Measurements from ENCODE around the gene ST6GALNAC1.

Gene ST6GALNAC1

DNA sequence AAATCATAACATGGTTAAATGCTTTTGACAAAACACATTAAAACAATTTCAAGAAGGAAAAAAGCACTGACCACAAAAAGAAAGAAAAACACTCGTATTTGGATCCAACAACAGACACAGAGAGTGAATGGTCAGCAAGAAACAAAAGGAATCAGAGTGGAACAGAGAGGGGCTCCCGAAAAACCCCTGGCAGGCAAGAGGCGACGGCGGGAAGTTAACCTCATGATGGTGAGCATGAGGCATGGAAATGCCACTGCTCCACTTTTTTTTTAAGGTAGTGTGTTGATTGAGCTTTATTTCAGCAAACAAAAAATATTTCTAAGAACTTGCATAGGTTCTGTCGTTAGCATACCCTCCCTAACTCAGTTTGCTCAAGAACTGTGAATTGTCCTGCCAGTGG lies 32.1 kb upstream of the ST6GALNAC1 start:
- no peak for DNase-seq

DNA sequence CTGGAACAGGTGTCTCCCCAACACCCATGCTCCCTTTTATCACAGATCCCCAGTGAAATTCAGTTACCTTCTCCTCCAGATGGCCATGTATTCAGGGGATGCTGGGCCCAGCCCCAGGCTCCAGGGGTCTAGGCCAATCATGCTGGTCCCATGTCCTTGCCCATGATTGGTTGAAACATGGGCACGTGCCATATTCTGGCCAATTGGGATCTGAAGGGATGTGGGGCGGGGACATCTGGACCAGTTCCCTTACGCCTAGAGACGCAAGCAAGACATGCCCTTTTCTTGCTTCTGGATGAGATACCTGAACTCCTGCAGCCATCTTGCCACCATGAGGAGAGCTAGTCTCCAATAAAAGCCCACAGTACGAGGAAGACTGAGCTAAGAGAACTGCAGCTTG lies 31.0 kb upstream of the ST6GALNAC1 start:
- DNase-seq, result no peak

DNA sequence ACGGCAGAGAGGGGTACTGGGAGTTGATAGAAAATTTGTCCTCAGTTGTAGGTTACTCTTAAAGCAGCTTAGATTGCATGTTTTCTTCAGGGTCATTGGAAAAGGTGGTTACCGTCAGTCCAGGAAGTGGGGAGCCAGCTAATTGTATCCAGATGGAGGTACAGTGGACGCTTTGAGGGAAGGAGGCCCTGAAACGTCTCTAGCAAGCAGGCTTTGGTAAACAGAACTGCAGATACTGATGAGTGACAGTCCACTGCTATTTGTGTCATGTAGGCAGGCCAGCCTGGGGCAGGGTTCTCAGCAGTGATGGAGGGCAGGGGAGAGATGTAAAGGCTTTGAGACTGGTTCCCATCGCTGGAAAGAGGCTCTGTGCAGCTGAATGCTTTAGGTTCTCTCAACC lies 30.2 kb upstream of the ST6GALNAC1 start:
- DNase-seq, result no peak

DNA sequence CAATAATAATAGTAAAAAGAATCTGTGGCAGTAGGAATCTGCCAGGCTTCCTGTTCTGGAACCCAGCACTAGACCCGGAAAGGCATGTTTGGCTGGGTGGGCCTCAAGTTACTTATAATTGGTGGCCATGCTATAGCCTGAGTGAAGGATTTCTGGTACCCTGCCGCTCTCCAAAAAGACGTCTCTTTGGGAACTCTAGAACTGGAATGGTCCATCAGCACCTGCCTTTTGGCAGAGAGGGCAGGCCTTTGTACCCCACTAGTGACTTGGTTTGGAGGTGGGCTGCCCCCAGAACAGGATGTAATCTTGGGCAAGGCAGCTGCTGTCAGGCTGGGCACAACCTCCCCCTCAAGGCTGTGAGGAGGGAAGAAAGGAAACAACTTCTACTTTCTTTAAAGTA lies 29.3 kb upstream of the ST6GALNAC1 start:
- no peak for DNase-seq

DNA sequence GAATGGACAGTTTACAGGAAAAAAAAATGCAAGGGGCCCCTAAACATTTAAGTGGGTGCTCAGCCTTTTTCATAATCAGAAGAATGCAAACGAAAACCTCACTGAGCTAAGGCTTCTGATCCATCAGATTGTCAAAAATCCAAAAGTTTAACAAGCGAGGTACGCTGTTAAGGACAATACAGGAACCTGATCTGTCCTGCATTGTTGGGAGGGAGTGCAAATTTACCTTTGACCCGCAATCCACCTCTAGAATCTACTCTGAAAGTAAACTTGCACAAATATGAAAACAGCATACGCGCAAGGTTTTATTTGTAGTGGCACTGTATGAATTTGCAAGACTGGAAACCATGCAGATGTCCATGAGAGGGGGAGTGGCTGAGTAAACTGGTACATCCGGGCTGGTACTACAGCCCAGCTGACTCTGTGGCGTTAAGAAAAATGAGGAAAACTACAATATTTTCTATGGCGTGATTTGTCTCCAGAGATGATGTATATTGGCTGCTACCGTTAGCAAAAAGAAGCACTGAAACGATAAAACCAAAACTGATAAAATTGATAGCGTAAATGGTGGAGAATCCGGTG lies 28.8 kb upstream of the ST6GALNAC1 start:
- DNase-seq, result peak in 1 of 6 experiments; percentile 53

DNA sequence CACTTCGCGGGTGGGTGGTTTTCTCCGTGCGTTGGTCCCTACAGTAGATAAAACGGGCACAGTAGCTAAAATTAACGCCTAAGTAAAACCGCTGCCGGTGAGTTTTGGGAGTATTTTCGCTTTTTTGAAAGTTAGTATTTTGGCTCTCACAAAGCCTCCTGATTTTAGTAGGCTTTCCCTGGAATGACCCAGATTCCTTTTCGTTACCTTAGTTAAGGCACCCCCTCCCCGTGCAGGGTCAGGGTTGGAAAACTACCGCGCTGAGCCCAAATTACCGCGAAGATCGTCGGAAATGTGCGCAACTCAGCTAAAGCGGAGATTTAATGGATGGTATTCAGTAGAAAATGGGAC lies 28.3 kb upstream of the ST6GALNAC1 start:
- no peak for DNase-seq

DNA sequence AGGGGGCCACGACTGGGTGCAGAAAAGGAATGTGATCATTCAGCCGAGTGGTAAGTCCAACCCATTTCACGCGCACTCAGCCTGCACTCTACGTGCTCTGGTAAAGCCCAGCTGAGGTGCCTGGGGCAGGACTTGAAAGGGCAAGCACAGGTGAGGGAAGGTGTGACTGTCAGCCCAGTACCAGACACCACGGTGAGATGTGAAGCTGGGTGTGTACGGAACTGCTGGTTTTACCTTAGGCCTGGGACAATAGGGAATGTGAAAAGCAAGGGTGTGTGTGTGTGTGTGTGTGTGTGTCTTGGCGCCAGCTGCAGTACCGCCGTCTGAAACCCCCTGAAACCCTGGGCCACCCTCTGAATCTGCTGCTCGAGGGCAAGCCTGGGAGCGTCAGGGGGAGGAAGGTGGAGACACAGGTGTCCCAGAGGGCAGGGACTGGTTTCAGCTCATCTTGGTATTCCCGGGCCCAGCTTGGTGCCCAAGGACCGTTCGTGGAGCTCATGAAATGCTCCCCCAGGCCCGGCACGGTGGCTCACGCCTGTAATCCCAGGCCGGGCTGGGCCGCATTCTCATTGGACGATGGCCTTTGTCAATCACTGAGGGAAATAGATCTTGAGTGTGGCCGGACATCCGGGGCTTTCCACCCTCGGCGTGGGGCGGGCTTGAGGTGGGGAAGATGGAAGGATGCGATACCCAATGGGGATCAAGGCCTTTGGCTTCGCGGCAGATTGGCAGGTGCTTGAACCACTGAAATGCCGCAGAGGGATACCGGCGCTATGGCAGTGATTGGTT lies 27.8 kb upstream of the ST6GALNAC1 start:
- DNase-seq, result peak; percentile 93 to 99 (median 97)

DNA sequence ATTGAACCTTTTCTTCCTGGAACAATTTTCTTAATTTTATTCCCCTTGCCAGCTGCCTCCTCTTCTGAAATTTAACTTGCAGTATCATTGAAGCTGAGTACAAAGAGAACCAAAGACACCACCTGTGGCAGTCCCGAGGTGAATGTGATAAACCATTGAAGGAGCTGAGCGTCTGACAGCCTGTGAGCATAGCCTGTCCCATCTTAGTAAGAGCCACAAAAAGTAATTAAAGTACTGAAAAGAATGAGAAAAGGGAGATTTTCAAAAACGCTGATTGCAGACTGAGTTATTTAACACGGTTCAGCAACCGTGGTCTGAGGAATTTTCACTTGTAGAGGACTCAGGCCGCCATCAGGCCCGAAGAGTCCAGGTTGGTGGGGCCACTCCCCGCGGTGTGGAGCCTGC lies 27.2 kb upstream of the ST6GALNAC1 start:
- peak in 1 of 6 experiments; percentile 6 for DNase-seq

DNA sequence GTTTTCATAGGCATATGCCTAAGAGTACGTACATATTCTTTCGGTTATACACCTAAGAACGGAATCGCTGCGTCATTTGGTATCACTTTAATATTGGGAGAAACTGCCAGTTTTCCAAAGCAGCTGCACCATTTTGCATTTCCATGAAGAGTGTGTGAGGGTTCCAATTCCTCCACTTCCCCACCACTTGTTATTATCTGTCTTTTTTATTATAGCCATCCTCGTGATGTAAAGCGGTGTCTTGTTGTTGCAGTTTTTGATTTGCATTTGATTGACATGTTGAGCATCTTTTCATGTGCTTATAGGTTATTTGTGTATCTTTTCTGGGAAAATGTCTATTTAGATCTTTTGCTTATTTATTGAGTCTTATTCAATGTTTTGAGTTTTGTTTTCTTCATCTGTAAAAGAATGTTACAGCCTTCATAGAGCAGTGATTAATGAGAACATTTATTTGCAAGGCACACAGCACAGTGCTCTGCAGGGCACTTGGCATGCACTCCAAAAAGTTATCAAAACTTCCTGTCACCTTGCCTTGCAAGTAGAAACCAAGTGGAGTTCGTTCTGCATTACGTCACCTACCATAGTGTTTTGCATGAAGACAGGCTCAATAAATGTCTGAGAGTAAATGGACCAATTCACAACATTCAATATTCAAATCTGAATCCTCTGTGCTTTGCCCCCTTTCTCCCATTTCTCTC lies 26.6 kb upstream of the ST6GALNAC1 start:
- peak in 3 of 6 experiments; percentile 58 to 71 (median 64) for DNase-seq

DNA sequence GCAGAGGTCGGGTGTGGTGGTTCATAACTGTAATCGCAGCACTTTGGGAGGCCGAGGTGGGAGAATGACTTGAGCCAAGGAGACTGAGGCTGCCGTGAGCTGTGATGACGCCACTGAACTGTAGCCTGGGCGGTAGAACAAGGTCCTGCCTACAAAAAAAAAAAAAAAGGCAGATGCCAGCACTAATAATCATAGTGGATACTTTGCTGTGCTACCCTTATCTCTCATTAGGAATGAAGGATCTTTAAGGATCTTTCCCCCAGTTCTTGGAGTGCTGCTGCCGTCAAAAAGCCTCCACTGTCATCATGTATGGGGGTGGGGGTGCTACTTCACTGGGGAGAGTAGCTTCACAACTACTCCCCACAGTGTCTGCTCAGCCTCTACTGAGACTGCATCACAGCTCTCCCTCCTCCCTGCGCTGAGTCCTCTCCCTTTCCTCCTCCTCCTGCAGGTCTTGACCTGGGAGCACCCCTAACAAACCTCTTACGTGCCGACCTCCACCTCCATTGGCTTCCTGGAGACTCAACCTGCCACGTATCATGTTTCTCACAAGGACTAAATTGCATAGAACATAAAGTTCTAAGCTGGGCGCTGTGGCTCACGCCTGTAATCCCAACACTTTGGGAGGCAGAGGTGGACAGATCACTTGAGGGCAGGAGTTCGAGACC lies 24.4 kb upstream of the ST6GALNAC1 start:
- no peak for DNase-seq

DNA sequence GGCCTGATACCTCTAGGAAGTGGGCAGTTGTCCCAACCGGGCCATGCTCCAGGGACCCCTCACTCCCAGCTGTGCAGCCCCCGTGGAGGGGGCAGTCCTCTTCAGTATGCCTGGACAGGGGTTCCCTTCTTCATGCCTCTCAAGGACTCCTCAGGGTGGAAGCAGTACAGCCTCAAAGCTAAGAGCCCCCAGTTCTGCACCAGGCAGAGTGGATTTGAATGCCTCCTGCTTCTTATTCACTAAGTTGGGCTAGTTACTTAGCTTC lies 23.9 kb upstream of the ST6GALNAC1 start:
- DNase-seq, result no peak

DNA sequence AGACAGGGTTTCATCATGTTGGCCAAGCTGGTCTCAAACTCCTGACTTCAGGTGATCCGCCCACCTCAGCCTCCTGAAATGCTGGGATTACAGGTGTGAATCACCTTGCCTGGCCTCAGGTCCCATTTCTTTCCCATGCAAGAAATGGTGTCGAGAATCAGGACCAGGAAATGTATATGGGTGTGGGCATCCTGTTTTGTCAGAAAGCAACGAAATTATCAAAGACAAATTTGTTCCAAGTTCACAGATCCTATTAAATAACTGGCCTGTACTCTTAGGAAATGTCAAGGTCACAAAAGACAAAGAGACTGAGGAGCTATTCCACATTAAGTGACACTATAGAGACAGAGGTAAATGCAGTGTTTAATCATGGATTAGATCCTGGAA lies 17.1 kb upstream of the ST6GALNAC1 start:
- DNase-seq, result no peak

DNA sequence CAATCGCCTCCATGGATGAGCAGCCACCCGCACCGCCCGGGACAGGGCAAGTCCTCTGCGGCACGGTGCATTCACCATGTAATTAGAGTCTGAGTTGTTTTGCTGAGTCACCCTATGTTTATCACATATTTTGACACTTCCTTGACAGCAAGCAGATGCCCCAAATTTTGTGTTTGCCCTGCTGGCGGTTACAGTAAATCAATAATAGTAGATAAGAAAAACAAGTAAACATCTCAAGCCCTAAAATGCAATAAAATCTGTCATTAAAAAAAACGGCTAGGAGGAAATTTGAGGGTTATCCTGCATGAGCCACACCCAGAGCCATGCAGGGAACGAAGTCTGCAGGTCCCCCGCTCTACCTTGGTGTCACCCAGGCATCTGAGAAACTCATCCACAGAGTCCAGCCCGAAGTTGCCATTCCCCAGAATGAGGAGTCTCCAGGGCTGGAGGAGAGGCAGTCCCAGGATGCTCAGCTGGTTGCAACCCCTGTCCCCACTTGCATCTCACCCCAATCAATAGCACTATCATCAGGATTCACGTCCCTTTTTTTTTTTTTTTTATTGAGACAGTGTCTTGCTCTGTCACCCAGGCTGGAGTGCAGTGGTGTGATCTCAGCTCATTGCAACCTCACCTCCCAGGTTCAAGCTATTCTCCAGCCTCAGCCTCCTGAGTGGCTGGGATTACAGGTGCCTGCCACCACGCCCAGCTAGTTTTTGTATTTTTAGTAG lies 16.5 kb upstream of the ST6GALNAC1 start:
- peak in 1 of 6 experiments; percentile 13 for DNase-seq

DNA sequence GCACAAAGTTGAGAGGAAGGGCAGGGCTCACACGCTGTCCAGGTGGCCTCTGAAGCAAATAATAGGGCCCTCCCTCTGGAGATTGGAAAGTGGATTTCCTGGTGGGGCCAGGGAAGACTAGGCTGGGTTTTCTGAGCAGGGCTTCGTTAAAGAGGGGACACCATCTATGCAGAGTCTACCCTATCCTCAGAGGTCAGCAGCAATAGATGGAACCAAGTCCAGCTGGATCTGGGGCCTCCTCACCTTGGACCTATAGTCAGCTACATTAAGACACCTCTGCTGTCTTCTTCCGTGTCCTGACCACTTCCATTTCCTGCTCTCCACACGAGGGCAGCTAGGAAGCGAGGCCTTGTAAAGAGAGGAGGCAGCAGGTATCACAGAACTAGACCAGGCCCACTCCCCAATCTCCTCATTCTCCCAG lies 14.7 kb upstream of the ST6GALNAC1 start:
- DNase-seq, result no peak

DNA sequence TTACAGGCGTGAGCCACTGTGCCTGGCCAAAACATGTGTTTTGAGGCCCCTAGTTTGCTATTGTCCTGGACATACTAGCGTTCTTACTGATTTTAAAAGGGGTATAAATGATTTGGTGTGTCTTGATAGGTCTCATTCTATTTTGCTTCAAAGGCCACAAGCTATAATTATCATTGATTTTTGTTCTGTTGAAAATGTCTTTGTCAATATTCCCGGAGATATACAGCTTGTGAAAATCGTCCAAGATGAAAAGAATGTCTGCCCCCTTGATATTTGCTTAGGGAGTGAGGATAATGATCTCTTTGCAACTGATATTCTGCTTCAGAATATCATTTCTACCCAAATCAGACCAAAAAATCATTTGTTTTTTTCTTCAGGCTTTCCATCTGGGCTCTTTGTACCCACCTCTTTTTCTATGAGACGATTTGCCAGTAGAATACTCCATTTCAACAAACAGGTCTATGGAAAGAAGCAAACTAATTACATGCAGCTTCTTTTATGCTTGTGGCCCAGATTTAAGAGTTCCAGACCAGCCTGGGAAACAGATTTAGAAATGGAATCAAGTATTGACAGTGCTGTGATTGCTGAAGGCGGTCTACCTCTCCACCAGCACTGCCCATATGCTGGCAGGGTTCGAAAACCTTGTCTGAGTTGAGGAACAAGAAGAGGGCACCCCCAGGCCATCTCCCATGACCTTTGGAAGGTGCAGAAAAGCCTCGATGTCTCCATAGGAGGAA lies 14.1 kb upstream of the ST6GALNAC1 start:
- no peak for DNase-seq

DNA sequence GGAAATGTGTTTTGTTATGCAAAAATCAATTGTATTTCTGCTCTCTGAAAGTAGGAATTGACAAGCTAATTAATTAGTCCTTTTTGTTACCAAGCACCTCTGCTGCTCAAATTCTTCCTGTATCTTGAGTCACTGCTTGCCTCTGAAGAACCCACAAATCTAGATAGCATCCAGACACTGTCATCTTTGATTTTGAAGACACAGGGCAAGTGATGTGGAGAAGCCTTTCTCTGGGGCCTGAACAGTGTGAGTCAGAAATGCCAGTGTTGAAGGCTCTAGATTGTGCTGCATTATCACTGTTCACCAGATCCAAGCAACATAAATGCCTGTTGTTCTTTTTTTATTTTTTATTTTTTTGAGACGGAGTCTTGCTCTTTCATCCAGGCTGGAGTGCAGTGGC lies 10.9 kb upstream of the ST6GALNAC1 start:
- no peak for DNase-seq

DNA sequence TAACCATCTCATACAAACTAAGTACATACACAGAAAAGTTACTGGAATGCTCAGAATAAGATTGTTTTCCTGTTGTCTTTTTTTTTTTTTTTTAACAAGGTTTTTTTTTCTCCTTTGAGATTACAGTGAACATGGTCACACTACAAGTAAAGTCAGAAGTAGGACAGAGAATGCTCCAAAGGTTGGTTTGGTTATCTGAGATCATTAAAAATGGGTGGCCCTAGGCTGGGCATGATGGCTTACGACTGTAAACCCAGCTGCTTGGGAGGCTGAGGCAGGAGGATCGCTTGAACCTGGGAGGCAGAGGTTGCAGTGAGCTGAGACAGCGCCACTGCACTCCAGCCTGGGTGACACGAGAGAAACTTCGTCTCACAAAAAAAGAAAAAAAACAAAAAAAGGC lies 6.9 kb upstream of the ST6GALNAC1 start:
- DNase-seq, result no peak

DNA sequence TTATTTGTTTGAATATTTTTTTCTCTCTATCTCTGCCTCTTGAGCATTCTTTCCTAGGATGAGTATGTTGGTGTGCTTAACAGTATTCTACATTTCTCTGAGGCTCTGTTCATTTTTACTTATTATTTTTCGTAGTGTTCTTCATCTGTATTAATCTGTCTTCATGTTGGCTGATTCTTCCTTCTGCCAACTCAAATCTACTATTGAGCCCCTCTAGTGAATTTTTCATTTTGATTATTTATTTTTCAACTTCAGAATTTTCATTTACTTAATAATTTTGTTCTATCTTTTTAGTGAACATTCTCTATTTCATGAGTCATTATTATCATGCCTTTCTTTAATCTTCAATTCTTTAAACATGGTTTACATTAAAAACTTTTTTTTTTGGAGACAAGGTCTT lies 3.2 kb upstream of the ST6GALNAC1 start:
- no peak for DNase-seq

DNA sequence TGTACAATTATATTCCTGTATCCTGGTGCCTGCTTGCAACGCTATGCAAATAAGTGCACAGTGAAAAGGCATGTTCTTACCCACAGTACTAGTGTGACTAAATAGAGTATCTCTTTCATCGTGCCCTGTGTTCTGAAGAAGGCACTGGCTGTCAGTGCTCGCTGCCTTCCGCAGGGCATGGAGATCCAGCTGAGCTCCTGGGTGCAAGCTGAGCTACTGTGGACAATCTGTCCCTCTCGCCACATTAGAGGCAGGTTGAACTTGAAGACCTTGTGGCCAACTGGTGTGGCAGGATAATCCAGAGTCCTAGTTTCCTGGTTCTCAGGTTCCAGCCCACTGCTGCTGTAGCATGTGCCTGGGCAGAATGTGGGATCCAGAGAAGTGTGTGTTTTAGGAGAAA lies 1.9 kb upstream of the ST6GALNAC1 start:
- no peak for DNase-seq

DNA sequence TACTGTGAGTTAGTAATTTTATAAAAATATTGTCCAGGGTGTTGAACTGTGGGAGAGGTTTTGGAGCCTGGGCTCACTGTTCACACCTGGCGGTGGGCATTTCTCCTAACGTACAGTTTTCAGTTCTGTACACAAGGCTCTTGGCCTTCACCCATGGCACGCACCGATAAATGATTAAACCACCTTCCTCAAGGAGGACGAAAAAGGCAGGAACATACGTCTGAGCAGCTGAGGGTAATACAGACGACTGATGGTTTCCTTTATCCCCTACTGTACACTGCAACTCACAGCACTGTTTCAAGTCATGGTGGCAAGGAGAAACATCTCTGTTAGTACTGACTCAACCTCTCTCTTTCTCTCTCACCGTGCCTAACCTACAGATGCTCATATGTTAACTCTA lies 1.4 kb upstream of the ST6GALNAC1 start:
- no peak for DNase-seq

DNA sequence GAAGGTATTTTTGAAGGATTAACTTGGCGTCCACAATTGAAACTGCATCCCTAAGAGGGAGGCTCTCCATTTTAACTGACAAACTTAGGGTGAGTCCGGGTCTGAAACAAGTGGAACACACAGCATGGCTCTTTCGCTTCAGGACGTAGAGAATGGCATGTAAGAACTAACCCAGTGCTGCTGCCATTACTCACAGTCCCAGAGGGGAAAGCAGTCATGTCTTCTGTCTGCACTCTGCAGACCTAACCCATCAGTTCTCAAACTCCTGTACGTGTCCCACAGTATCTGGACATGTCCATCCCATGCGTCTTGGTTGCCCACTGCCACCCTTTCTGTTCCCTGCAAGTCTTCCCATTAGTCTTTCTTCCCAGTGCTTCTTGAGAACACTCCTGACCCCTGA lies 563 bp downstream of the ST6GALNAC1 start:
- peak in 1 of 6 experiments; percentile 41 for DNase-seq

DNA sequence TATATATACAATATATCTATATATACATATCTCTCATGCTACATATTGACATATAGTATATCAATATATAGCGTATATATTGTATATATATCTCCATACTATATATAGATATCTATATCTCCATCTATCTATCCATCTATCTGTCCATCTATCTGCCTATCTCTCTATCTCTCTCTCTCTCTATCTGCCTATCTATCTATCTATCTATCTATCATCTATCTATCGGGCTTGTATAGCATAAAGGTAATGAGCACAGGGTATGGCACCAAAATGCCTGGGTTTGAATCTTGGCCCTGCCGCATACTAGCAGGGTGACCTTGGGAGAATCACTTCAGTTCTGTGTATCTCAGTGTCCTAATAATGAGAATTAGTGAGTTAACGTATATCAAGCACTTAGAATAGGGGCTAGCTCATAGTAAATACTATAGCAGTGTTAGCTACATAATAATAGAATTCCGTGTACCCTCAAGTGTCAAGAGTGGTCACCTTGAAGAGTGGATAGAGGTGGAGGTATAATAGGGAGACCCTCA lies 1.5 kb downstream of the ST6GALNAC1 start:
- DNase-seq, result no peak
